ENCODE results near the gene HCN1. TPM values are rescaled to one million over a fixed set of nuclear protein-coding genes. Genes with fewer than 3 reads are reported as not detected.

The HCN1 gene
- total RNA-seq, 1 donor from 2014 or later = 0.56 TPM

DNA sequence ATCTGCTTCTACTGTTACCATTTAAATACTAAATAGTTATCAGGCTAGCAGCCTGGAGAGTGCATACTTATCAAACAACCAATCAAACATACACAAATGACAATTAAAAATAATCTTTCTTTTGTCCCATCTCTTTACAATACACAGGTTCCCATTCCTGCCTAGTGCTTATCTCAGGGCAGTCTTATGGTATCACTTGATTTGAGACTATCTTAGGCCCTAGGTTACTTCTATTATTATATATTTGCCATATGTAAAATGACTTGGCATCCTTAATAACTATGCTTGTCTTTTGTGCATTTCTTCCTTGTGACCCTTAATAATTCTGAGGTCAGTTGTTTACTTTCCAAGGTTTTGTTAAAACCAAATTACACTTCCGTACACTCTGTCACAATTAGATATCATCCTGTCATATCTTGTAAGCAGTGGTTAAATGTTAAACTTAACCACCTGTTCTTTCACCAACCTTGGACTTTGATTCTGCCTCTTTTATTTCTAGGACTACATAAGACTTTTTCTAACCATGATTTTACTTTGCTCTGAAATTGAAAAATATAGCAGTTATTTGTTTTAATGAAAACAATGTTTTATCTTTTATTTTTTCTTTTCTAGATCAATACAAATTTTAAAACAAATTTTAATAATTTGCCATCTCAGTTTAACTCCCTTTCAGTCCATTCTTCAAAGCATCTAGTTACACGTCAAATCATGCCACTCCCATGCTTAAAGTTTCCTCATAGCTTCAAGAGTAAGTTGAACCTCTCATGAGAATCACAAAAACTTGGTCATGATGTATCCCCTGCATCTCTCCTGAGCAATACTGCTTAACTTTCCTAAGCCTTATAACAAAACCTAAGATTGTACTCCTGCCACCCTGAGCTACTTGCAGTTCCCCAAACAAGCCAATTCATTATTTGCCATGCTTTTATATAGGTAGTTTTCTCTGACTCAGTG is 281.3 kb downstream of the HCN1 start:
- no peak overlapping the region for H3K27ac Mint-ChIP-seq (ENCODE audit: unreplicated experiment)
- peaks cover 11% of the 10 kb centered on the region for H3K4me1 Mint-ChIP-seq (ENCODE audit: low read depth, unreplicated experiment)
- no peak for DNase-seq
- H3K4me3 Mint-ChIP-seq (ENCODE audit: unreplicated experiment) = no peak overlapping the region
- TF ChIP-seq, protein P1, sequence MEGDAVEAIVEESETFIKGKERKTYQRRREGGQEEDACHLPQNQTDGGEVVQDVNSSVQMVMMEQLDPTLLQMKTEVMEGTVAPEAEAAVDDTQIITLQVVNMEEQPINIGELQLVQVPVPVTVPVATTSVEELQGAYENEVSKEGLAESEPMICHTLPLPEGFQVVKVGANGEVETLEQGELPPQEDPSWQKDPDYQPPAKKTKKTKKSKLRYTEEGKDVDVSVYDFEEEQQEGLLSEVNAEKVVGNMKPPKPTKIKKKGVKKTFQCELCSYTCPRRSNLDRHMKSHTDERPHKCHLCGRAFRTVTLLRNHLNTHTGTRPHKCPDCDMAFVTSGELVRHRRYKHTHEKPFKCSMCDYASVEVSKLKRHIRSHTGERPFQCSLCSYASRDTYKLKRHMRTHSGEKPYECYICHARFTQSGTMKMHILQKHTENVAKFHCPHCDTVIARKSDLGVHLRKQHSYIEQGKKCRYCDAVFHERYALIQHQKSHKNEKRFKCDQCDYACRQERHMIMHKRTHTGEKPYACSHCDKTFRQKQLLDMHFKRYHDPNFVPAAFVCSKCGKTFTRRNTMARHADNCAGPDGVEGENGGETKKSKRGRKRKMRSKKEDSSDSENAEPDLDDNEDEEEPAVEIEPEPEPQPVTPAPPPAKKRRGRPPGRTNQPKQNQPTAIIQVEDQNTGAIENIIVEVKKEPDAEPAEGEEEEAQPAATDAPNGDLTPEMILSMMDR (IDR thresholded peaks at IDR 0.05; ENCODE audit: partially characterized antibody, unreplicated experiment) = no peak
- no peaks in the 10 kb centered on the region for H3K36me3 Mint-ChIP-seq (ENCODE audit: unreplicated experiment)
- H3K9me3 Mint-ChIP-seq (ENCODE audit: unreplicated experiment) = no peaks in the 10 kb centered on the region
- no peaks in the 10 kb centered on the region for H3K27me3 Mint-ChIP-seq (ENCODE audit: unreplicated experiment)

DNA sequence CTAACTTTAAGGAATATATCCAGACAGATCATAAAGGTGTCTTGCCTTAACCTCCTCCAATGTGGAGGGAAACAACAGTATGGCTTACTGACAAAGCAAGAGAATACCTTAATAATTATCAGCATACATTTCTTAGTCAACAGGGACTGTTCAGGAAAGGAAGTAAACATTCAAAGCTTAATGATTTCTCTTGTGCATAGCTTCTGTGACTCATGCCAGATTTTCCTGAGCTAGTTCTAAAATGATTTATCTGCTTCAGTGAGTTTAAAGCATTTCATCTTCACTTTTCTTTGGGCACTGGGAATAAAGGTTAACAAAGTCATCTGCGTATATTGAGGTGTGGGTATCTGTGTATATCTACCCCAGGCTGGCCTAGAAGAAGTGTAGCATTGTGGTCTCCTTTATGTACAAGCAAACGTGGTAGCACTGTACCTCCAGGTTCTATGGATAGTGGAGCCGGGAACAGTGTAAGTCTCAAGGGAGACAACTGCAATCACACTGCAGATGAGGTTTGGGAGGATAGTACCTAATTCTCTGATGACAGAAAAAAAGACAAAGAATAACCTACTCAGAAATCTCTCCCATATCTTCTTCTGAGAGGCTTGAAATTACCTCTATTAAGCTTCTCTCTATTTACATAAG is 284.1 kb downstream of the HCN1 start:
- H3K27me3 Mint-ChIP-seq (ENCODE audit: unreplicated experiment) = no peaks in the 10 kb centered on the region
- H3K4me3 Mint-ChIP-seq (ENCODE audit: unreplicated experiment) = no peak overlapping the region
- TF ChIP-seq, protein P1 (IDR thresholded peaks at IDR 0.05; ENCODE audit: partially characterized antibody, unreplicated experiment) = no peak
- H3K4me1 Mint-ChIP-seq (ENCODE audit: low read depth, unreplicated experiment) = peaks cover 11% of the 10 kb centered on the region
- H3K9me3 Mint-ChIP-seq (ENCODE audit: unreplicated experiment) = no peaks in the 10 kb centered on the region
- DNase-seq = no peak
- H3K27ac Mint-ChIP-seq (ENCODE audit: unreplicated experiment) = no peak overlapping the region
- no peaks in the 10 kb centered on the region for H3K36me3 Mint-ChIP-seq (ENCODE audit: unreplicated experiment)

DNA sequence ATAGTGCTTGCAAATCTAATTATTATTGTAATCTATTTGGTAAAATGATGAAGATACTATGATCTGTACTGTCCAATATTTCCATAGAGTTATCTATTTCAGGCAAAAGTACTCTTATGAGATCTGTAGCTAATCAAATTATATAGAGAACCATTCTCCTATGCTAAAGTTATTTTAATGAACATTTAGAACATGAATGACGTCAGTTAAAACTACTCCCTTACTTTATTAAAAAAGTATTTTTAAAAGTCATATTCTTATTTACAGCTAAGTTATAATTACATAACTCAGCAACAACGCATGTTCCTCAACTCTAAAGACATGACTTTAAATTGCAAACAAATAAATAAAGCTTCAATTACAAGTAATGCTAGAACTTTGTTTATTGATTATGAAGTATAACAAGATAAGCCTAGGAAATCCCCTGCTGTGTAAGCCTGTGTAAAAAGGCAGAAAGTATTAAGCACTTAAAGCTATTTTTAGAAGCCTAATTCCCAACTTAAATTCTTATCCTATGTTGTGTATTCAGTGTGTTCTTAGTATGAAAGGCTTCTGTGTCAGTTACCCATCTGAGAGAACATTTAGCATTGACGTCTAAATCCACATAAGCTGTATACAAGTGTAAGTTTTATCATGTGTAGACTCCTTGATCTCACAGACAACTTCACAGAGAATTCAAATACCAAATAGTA is 285.7 kb downstream of the HCN1 start:
- H3K9me3 Mint-ChIP-seq (ENCODE audit: unreplicated experiment) = no peaks in the 10 kb centered on the region
- TF ChIP-seq, protein P1 (IDR thresholded peaks at IDR 0.05; ENCODE audit: partially characterized antibody, unreplicated experiment) = no peak
- H3K27ac Mint-ChIP-seq (ENCODE audit: unreplicated experiment) = no peak overlapping the region
- DNase-seq = no peak
- H3K36me3 Mint-ChIP-seq (ENCODE audit: unreplicated experiment) = no peaks in the 10 kb centered on the region
- H3K4me3 Mint-ChIP-seq (ENCODE audit: unreplicated experiment) = no peak overlapping the region
- H3K4me1 Mint-ChIP-seq (ENCODE audit: low read depth, unreplicated experiment) = peaks cover 11% of the 10 kb centered on the region
- no peaks in the 10 kb centered on the region for H3K27me3 Mint-ChIP-seq (ENCODE audit: unreplicated experiment)

DNA sequence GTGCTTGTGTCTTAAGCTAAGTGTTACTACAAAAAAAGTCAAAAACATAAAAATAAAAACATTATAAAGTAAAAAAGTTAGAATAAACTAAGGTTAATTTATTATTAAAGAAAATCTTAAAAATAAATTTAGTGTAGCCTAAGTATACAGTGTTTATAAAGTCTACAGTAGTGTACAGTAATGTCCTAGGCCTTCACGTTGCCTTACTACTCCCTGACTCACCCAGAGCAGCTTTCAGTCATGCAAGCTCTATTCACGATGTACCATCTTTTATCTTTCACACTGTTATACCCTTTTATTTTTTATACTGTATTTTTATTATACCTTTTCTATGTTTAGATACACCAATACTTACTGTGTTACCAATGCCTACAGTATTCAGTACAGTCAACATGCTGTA is 288.1 kb downstream of the HCN1 start:
- no peaks in the 10 kb centered on the region for H3K9me3 Mint-ChIP-seq (ENCODE audit: unreplicated experiment)

More for the DNA sequence above, 288.1 kb downstream of the HCN1 start:
- Mint-ChIP-seq H3K4me3 (ENCODE audit: unreplicated experiment) (no peak overlapping the region), H3K36me3 (ENCODE audit: unreplicated experiment) (no peaks in the 10 kb centered on the region), H3K27me3 (ENCODE audit: unreplicated experiment) (no peaks in the 10 kb centered on the region), H3K4me1 (ENCODE audit: low read depth, unreplicated experiment) (peaks cover 11% of the 10 kb centered on the region), H3K27ac (ENCODE audit: unreplicated experiment) (no peak overlapping the region)
- TF ChIP-seq, protein P1 (IDR thresholded peaks at IDR 0.05; ENCODE audit: partially characterized antibody, unreplicated experiment) = no peak
- DNase-seq = no peak
